NK-92 (cell line): ENCODE measurements around the gene POLR2H.

ENCODE experiments used
- DNase-seq: peaks from one replicate; lab custom pipeline; 2025; ENCODE audit not compliant: unreplicated experiment; lab: John Stamatoyannopoulos, UW

The POLR2H gene

DNA sequence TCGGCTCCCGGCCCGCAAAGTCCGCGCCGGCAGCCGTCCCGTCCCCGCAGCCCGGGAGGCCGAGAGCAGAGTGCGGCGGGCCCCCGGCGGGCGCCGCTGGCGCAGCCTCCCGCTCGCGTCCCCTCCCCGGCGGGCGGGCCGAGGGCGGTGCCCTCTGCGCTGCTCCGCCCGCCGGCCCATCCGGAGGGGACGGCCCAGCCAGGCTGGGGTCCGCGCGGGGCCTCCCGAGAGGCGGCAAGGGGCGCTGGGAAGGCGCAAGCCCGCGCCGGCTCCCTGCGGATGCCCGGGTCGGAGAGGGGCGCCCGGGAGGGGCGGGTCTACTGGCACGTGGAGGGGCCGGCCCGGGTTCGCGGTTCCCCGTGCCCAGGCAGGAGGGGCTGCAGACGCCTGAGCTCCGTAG is at the start of gene POLR2H, which contains the start of gene CLCN2:
TSS of gene POLR2H (plus strand) at position 179 of the 400 bp plus-strand sequence. CDS start 1,783 bp downstream, outside the sequence.
TSS of gene CLCN2 (minus strand) at position 74 of the 400 bp plus-strand sequence. CDS start 126 bp downstream, outside the sequence.
- DNase-seq: no peak

DNA sequence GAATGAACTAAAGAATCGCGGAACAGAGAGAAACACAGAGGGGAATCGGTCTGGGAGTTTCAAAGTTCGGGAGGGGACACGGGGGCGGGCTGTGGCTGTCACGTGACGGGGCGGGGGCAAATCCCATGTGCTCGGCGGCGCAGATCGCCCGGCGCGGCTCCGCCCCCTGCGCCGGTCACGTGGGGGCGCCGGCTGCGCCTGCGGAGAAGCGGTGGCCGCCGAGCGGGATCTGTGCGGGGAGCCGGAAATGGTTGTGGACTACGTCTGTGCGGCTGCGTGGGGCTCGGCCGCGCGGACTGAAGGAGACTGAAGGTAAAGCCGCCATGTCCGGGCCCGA is 47.2 kb upstream of the POLR2H start, which contains the start of gene EIF4G1:
TSS of gene EIF4G1 (plus strand) at position 244 of the 337 bp plus-strand sequence. CDS start 1,191 bp downstream, outside the sequence.
- DNase-seq: peak; percentile 70

DNA sequence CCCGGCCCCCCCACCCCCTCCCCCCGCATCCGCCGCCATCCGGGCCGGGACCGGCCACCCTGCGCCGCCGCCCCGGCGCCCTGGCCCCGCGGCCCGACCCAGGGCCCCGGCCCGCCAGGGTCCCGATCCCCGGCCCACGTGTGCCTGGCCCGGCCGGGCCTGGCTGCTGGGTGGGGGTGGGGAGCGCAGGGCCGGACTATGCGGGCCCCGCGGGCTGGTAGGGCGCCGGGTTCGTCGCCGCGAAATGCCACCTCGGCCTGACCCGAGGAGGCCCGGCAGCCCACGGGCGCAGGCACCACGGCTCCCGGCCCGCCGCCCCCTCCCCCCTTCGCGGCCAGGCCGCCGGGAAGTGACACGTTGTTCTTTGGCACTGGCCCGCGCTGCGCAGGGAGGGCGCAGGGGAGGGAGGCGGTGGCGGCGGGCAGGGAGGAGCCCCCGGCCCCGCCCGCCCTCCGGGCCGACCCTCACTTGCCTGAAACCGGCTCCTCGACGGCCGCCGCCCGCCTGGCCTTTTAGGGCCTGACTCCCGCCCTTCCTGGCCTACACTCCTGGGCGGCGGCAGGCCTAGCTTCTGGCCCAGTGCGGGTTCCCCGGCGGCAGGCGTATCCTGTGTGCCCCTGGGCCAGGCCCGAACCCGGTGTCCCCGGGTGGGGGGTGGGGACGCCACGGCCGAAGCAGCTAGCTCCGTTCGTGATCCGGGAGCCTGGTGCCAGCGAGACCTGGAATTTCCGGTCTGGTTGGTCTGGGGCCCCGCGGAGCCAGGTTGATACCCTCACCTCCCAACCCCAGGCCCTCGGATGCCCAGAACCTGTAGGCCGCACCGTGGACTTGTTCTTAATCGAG is 46.6 kb upstream of the POLR2H start:
- DNase-seq: no peak

DNA sequence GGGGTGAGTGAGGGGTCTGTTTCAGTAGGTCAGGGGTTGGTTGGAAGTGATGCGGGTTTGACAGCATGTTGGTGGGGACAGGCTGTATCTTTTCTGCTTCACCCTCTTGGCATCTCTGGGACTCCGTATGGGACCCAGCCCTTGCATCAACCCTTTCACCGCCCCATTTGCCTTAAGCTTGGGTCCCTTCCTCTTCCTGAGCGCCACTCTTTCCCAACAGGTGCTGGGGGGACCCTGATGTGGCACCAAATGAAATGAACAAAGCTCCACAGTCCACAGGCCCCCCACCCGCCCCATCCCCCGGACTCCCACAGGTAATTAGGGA is 46.0 kb upstream of the POLR2H start:
- DNase-seq: no peak

DNA sequence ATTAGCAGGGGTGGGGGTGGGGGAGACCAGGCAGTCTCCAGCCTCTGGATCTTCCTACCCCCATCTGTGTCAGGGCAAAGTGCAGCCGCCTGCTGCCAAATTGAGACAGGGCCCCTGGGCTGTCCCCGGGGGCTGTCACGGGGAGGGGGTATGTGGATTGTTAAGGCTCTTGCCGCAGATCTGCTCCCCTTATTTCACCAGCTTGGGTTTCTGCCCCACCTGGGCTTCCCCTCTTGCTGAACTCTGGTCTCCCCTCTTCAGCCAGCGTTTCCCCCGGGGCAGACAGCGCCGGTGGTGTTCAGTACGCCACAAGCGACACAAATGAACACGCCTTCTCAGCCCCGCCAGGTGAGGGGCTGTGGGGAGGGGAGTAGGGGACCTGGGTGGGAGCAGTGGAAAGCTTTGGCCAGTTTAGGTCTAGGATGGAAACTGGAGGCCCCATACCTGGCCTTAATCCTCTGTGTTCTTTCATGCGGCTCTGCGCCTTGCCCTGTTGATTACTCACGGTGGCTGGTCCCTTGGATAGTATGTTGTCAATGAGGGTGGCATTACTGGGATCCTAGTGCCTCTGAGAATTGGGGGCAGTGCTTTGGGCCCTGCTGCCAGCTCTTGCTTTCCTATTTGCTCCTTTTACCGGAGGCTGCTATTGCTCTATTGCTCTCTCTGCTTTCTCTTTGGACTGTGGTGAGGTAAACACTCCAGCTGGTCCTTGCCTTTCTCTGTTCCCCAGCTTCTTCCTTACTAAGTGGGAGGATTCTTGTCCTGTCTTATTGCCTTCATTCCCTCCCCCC is 45.4 kb upstream of the POLR2H start:
- DNase-seq: no peak

DNA sequence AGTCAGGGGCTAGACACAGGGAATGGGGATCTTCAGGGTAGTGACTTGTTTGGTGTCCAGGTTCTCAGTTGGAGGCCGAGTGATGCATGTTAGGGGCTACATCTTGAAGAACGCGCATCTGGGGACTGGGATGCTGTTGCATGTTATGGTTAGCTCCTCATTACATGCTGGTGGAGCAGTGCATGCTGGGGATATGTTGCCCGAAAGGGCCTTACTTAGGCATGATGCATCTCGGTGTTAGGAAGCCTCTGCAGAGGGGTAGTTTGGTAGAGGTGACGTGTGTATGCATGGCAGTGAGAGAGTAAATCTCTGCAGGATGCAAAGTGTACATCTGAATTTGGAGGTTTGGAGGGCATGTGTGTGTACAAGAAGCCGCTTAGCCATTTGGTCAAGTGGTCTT is 44.7 kb upstream of the POLR2H start:
- no peak for DNase-seq

DNA sequence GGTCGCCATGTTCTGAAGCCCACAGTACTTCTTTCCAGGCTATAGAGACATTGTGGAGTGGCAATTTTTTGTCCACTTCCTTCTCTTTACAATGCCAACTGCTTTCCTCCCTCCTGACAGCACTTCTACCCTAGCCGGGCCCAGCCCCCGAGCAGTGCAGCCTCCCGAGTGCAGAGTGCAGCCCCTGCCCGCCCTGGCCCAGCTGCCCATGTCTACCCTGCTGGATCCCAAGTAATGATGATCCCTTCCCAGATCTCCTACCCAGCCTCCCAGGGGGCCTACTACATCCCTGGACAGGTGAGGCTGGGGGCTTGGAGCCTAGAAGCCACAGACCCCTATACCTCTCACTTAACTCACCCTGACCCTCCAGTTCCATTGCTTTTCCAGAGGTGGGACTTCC is 44.3 kb upstream of the POLR2H start:
- no peak for DNase-seq

DNA sequence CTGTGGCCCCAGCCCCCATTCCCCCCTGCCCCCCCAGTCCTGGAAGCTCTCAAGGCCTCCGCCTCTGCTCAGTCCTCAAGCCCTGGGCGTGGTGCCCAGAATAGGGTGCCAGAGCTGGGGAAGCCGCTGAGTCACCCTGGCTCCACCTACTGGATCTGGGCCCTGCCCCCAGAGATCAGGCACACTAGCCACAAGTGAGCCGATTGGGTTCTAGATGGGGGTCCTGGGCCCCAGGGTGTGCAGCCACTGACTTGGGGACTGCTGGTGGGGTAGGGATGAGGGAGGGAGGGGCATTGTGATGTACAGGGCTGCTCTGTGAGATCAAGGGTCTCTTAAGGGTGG is 41.4 kb upstream of the POLR2H start:
- DNase-seq: no peak

DNA sequence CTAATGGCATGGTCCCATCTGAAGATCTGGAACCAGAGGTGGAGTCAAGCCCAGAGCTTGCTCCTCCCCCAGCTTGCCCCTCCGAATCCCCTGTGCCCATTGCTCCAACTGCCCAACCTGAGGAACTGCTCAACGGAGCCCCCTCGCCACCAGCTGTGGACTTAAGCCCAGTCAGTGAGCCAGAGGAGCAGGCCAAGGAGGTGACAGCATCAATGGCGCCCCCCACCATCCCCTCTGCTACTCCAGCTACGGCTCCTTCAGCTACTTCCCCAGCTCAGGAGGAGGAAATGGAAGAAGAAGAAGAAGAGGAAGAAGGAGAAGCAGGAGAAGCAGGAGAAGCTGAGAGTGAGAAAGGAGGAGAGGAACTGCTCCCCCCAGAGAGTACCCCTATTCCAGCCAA is 39.8 kb upstream of the POLR2H start:
- DNase-seq: no peak

DNA sequence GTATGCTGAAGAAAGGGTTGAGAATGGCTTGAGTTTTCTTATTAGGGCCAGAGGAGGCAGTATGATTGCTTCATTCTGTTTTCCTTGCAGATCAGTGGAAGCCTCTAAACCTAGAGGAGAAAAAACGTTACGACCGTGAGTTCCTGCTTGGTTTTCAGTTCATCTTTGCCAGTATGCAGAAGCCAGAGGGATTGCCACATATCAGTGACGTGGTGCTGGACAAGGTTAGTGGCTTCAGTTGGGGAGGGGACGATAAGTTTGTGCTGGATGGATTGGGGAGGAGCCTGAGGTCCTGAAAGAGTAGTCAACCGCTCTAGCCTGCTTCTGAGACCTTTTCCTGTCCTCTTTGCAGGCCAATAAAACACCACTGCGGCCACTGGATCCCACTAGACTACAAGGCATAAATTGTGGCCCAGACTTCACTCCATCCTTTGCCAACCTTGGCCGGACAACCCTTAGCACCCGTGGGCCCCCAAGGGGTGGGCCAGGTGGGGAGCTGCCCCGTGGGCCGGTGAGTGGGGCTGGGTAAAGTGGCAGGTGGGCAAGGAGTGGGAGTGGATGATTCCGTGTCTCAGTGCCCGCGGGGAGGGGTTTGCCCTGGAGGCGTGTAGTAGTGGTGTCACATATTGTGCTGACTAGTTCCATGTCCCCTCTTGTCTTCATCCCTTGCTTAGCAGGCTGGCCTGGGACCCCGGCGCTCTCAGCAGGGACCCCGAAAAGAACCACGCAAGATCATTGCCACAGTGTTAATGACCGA is 38.6 kb upstream of the POLR2H start:
- no peak for DNase-seq

DNA sequence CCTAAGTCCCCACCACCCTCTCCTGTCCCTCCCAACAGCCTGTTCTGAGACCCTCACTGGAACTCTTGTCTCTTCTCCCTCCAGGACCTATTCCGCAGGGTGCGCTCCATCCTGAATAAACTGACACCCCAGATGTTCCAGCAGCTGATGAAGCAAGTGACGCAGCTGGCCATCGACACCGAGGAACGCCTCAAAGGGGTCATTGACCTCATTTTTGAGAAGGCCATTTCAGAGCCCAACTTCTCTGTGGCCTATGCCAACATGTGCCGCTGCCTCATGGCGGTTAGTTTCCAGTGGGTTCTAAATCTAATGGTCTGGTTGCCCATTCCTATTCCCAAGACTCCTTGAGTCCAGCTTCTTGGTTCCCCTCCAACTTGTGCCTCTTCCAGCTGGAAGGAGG is 37.8 kb upstream of the POLR2H start:
- DNase-seq: no peak

DNA sequence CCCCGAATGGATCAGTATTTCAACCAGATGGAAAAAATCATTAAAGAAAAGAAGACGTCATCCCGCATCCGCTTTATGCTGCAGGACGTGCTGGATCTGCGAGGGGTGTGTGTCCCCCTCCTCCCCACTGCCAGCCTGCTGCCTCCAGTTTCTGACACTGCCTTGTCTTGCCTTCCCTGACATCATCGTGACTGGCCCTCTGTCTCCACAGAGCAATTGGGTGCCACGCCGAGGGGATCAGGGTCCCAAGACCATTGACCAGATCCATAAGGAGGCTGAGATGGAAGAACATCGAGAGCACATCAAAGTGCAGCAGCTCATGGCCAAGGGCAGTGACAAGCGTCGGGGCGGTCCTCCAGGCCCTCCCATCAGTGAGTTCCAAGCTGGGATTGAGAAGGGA is 36.2 kb upstream of the POLR2H start:
- DNase-seq: no peak

DNA sequence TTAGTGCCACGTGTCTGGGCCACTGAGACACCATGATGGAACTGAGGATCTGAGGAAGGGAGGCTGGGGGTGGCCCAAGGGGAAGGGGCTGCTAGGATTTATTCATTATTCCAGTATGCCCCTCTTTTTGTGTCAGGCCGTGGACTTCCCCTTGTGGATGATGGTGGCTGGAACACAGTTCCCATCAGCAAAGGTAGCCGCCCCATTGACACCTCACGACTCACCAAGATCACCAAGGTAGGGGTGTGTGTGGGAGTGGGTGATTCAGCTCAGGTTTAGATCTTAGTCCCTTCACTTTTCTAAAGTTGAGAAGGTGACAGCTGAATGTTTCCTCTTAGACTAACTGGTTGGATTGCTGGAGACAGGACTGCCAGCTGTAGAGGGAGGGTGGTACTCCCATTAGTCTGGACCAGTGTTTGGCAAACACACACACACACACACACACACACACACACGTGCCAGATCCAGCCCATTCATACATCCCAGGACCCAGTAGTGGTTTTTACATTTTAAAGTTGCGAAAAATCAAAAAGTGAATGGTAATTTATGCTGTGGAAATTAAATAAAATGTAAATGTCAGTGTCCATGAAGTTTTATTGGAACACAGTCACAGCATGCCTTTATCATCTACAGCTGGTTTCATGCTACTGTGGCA is 35.7 kb upstream of the POLR2H start:
- no peak for DNase-seq

DNA sequence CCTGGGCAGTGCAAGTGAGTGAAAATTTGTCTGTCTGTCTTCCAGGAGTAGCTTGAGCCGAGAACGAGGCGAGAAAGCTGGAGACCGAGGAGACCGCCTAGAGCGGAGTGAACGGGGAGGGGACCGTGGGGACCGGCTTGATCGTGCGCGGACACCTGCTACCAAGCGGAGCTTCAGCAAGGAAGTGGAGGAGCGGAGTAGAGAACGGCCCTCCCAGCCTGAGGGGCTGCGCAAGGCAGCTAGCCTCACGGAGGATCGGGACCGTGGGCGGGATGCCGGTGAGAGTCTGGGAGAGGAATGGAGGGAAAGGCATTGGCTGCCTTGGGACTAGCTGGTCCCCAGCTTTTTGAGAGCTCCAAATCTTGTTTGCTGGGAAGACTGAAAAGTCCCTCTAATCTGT is 34.3 kb upstream of the POLR2H start:
- no peak for DNase-seq

DNA sequence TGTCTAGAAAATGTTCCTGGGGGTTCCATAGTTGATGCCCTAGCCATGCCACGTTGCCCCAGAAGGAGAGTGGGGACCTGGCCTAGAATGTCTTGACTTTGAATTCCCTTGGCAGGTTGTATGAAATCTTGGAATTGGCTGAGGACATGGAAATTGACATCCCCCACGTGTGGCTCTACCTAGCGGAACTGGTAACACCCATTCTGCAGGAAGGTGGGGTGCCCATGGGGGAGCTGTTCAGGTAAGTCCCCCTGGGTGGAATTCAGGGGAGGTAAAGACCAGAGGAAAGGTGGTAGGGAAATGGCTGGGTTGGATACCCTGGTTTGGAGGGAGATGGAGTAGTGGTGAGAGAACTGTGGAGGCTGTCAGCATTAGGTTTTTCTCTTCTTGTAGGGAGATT is 33.0 kb upstream of the POLR2H start:
- no peak for DNase-seq

DNA sequence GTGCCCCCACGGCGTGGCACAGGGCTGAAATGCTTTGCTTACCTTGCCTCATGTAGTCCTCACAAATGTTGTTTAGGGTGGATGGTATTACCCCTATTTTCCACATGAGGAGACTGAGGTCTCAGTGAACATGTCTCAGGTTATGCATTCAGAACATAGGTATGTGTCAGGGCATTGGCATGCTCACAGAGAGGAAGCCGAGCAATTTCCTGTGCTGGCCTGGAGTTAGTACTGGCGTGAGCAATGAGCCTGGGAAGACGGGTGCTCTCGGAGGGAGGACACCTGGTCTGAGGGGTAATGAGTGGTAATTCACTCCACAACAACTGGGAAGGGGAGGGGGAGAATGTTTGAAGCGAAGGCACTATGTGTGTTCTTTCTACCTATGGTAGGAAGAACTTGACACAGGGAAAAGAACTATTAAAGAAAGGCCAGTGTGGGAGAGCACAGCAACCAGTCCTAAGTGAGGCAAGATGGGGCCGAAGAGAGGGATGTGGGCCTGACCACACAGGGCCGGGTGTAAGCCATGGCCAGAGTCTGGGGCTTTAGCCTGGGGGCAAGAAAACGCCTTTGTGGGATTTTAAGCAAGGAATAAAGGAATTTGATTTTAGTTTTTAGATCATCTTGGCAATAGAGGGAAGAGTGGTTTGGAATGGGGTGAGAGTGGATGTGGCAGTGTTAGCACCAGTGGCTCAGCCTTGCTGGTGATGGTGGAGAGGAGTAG is 29.0 kb upstream of the POLR2H start:
- no peak for DNase-seq

DNA sequence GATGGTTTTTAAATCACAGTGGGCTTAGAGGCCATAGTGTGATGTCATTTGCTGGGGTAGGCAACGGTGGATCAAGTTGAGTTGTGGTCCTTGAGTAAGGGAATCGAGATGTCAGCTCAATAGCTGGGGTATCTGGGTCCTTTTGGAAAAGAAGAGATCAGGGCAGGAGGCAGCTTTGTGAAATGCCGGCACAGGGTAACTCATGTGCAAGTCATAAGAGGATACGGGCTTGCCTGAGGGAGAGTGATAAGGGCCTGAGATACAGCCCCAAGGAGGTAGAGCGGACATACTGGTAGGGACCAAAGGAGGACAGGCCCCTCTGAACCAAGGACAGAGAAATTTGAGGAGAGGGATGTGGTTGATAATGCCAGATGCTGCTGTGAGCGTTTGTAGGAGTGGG is 28.3 kb upstream of the POLR2H start:
- no peak for DNase-seq

DNA sequence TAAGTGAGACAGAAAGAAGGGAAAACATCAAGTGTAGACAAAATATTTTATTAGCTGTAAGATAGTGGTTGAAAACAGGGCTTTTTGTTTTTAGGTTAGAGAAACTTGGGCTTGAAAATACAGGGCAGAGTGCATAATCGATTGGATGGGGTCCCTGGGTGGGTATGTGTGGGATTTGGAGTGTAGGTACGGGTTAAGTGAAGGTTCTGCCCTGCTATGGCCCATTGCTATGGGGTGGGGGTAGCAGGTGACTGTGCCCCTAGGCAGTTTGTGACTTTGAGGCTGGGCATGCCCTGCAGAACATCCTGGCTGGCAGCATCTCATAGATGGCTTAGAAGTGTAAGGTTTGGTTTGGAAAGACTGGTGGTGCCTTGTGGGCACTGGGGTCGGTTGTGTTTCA is 27.8 kb upstream of the POLR2H start:
- DNase-seq: no peak

DNA sequence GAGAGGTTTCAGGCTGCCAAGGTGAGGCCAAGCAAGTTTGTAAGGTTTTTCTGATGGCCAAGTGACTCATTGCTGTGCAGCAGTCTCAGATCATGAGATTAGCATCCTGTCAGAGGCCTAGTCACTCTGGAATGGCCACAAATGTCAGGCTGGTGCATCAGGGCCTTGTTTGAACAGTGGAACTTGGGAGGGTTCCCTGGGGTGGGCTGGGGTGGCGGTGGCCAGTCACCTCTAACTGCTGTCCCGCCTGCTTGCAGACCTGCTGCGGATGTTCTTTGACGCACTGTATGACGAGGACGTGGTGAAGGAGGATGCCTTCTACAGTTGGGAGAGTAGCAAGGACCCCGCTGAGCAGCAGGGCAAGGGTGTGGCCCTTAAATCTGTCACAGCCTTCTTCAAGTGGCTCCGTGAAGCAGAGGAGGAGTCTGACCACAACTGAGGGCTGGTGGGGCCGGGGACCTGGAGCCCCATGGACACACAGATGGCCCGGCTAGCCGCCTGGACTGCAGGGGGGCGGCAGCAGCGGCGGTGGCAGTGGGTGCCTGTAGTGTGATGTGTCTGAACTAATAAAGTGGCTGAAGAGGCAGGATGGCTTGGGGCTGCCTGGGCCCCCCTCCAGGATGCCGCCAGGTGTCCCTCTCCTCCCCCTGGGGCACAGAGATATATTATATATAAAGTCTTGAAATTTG is 26.9 kb upstream of the POLR2H start:
- no peak for DNase-seq

DNA sequence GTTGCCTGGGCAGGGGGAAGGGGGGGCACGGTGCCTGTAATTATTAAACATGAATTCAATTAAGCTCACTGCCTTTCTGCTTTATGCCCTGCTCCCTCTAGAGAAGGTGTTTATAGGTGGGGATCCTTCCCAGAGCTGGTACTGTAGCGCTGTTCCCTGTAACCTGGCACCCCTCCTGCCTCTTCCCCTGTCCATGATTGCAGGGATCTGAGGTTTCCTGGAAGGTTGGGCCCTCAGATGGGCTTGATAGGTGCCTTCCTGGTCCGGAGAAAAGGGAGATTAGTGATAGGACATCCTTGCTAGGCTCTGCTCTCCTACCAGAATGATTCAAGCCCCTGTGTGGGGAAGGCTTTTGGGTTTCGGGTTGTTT is 26.2 kb upstream of the POLR2H start:
- DNase-seq: no peak
